HepG2 (cell line): ENCODE data around the gene NEK5. TPM values are rescaled to one million over a fixed set of nuclear protein-coding genes. Genes with fewer than 3 reads are reported as not detected.
A peak's percentile ranks its signal among the peaks of the same experiment; 100 is the strongest.

Experiments
- ATAC-seq: fragments of 200-7000 bp; cut with Tn5 transposase; 3 replicates; pipeline ENCODE4 v1.9.1; 2020; ENCODE audit warnings: mild to moderate bottlenecking, moderate library complexity
- BruUV-seq: library from RNA; stranded (reverse); fragments of 400-500 nt; replicated peaks from 2 replicates; lab custom pipeline; 2021; lab: Mats Ljungman, UMichigan
- CTCF ChIA-PET: fragments of 300-600 bp; formaldehyde crosslinking; extraction: SDS; loops from one replicate; lab custom pipeline; 2021; ENCODE audit warnings: low total read pairs, inconsistent platforms, low intra/inter-chr PET ratio; lab: Yijun Ruan, JAX
- POLR2A ChIA-PET: fragments of 350-600 bp; sonication (Branson Sonifier 250); formaldehyde crosslinking; loops from one replicate; lab custom pipeline; 2020; ENCODE audit warnings: antibody characterized with exemption, inconsistent platforms; lab: Yijun Ruan, JAX
- DNase-seq: peaks from one replicate; pipeline ENCODE4 v3.0.0-alpha.2; 2015; ENCODE audit warnings: low spot score
- FAIRE-seq: peaks from 3 replicates; lab custom pipeline; 2011; peaks lifted over from hg19 to GRCh38; lab: Jason Lieb, UNC
- H2AFZ ChIP-seq: one replicate; pipeline ENCODE4 v1.6.1; 2011; ENCODE audit warnings: low read length, inconsistent platforms
- H3K27ac ChIP-seq: fragments of 300-600 bp; 3 replicates; pipeline ENCODE4 v1.8.0; 2011; ENCODE audit warnings: mixed run types, mild to moderate bottlenecking, mixed read lengths, low read length, inconsistent platforms; ENCODE audit not compliant: insufficient read depth; ENCODE audit errors: extremely low read length
- H3K27me3 ChIP-seq, 2 experiments: fragments of 200-600 bp in 1 of 2; 2 replicates in 1 of 2; 3 replicates in 1 of 2; pipeline versions ENCODE4 v1.6.0 to v1.8.0; 2011; ENCODE audit warnings: low read length in 2 of 2, mild to moderate bottlenecking in 2 of 2, moderate library complexity in 2 of 2, inconsistent platforms in 1 of 2; ENCODE audit not compliant: insufficient read depth in 2 of 2, control insufficient read depth in 1 of 2
- H3K36me3 ChIP-seq, 2 experiments: fragments of 200-600 bp in 1 of 2; replicated peaks in 1 of 2; 2 replicates in 1 of 2; 3 replicates in 1 of 2; pipeline versions ENCODE4 v1.5.1 to v1.8.0; 2011; ENCODE audit warnings: low read length in 2 of 2, inconsistent platforms in 1 of 2; ENCODE audit not compliant: insufficient read depth in 2 of 2, control insufficient read depth in 1 of 2
- H3K4me1 ChIP-seq: 2 replicates; pipeline ENCODE4 v1.5.1; 2012; ENCODE audit warnings: low read length, inconsistent platforms; ENCODE audit not compliant: insufficient read depth
- H3K4me2 ChIP-seq: 2 replicates; pipeline ENCODE4 v1.6.0; 2011; ENCODE audit warnings: low read depth, low read length, inconsistent platforms
- H3K4me3 ChIP-seq, 3 experiments: fragments of 200-600 bp in 1 of 3; sonication (generic), shearing (Covaris generic) in 1 of 3; replicated peaks in 1 of 3; 2 replicates each; pipeline ENCODE4 v1.5.1; 2011 to 2016; ENCODE audit warnings: low read length in 3 of 3, inconsistent platforms in 2 of 3, low read depth in 2 of 3, mild to moderate bottlenecking in 2 of 3, control low read depth in 1 of 3, mixed read lengths in 1 of 3; ENCODE audit not compliant: insufficient read depth in 1 of 3
- H3K79me2 ChIP-seq: one replicate; pipeline ENCODE4 v1.6.1; 2011; ENCODE audit warnings: low read length, inconsistent platforms; ENCODE audit not compliant: insufficient read depth
- H3K9ac ChIP-seq: 2 replicates; pipeline ENCODE4 v1.6.0; 2011; ENCODE audit warnings: mild to moderate bottlenecking, low read depth, low read length, inconsistent platforms; ENCODE audit not compliant: insufficient read depth
- H3K9me3 ChIP-seq: 2 replicates; pipeline ENCODE4 v1.5.1; 2012; ENCODE audit warnings: mild to moderate bottlenecking, low read length
- H4K20me1 ChIP-seq: 2 replicates; pipeline ENCODE4 v1.6.0; 2011; ENCODE audit warnings: inconsistent platforms, mild to moderate bottlenecking, low read length, moderate library complexity; ENCODE audit not compliant: insufficient read depth
- HDAC2 ChIP-seq: sonication (generic); formaldehyde crosslinking; IDR thresholded peaks from 2 replicates; pipeline ENCODE4 v1.4.0; 2020; ENCODE audit warnings: missing genetic modification reagents
- HNRNPL ChIP-seq: fragments of 200-400 bp; formaldehyde crosslinking; IDR thresholded peaks from 2 replicates; pipeline ENCODE4 v1.6.1; 2017; ENCODE audit warnings: mild to moderate bottlenecking, low read depth, low read length
- HOXD1 ChIP-seq: sonication (generic); formaldehyde crosslinking; IDR thresholded peaks from 2 replicates; pipeline ENCODE4 v1.5.0; 2020; ENCODE audit warnings: missing genetic modification reagents
- NFIB ChIP-seq: sonication (generic); formaldehyde crosslinking; IDR thresholded peaks from 2 replicates; pipeline ENCODE4 v1.9.0; 2021; ENCODE audit warnings: missing genetic modification reagents, mild to moderate bottlenecking, borderline replicate concordance
- NFKB2 ChIP-seq: sonication (generic); formaldehyde crosslinking; IDR thresholded peaks from 2 replicates; pipeline ENCODE4 v1.4.0; 2020; ENCODE audit warnings: missing genetic modification reagents, borderline replicate concordance
- THAP11 ChIP-seq: IDR thresholded peaks from 2 replicates; pipeline ENCODE4 v1.6.1; 2016; ENCODE audit warnings: missing biosample characterization, missing genetic modification reagents
- WIZ ChIP-seq: sonication (generic); formaldehyde crosslinking; IDR thresholded peaks from 2 replicates; pipeline ENCODE4 v1.5.1; 2020; ENCODE audit warnings: mild to moderate bottlenecking, missing genetic modification reagents
- ZFP91 ChIP-seq: sonication (generic); formaldehyde crosslinking; IDR thresholded peaks from 2 replicates; pipeline ENCODE4 v1.9.0; 2022; ENCODE audit warnings: missing genetic modification reagents, mild to moderate bottlenecking, borderline replicate concordance
- ZIK1 ChIP-seq: sonication (generic); formaldehyde crosslinking; IDR thresholded peaks from 2 replicates; pipeline ENCODE4 v1.5.0; 2020; ENCODE audit warnings: mild to moderate bottlenecking, low read depth, missing genetic modification reagents, borderline replicate concordance
- ZNF362 ChIP-seq: sonication (generic); formaldehyde crosslinking; IDR thresholded peaks from 2 replicates; pipeline ENCODE4 v1.4.0; 2020; ENCODE audit warnings: missing genetic modification reagents, mild to moderate bottlenecking, borderline replicate concordance
- ZNF670 ChIP-seq: sonication (generic); formaldehyde crosslinking; IDR thresholded peaks from 2 replicates; pipeline ENCODE4 v1.8.0; 2022; ENCODE audit warnings: mild to moderate bottlenecking, missing genetic modification reagents, borderline replicate concordance
- ZNF720 ChIP-seq: sonication (generic); formaldehyde crosslinking; IDR thresholded peaks from 2 replicates; pipeline ENCODE4 v1.4.0; 2020; ENCODE audit warnings: missing genetic modification reagents
- ZNF724P ChIP-seq: sonication (generic); formaldehyde crosslinking; IDR thresholded peaks from 2 replicates; pipeline ENCODE4 v1.8.0; 2022; ENCODE audit warnings: missing genetic modification reagents, borderline replicate concordance
- ZNF83 ChIP-seq: sonication (generic); formaldehyde crosslinking; IDR thresholded peaks from 2 replicates; pipeline ENCODE4 v1.4.0; 2020; ENCODE audit warnings: missing genetic modification reagents, mild to moderate bottlenecking, borderline replicate concordance
- WGBS: methylation state at CpG from one replicate; pipeline ENCODE4 v1.1.6; 2017; ENCODE audit warnings: low lambda C conversion rate; 5-methylcytosine and 5-hydroxymethylcytosine counted together
- in situ Hi-C: cut with HindIII; loops from 2 replicates; pipeline ENCODE4 v1.10.0; 2017; ENCODE audit warnings: low pct_unique_long_range_greater_than_20kb; ENCODE audit not compliant: extremely low pct_ligation_motif_present
- intact Hi-C: fragments of 100-400 bp; cut with micrococcal nuclease; formaldehyde crosslinking; loops from one replicate; pipeline ENCODE4 v1.10.0; 2022; ENCODE audit not compliant: unreplicated experiment
- polyA plus RNA-seq, 8 experiments: library from polyadenylated mRNA; depleted of rRNA in 3 of 8; stranded (reverse) in 7 of 8; unstranded in 1 of 8; fragments of >200 nt; fragmentation: Illumina TruSeq in 4 of 8; extraction: Trizol in 4 of 8; gene quantifications; 2 replicates each; pipeline versions ENCODE4 v1.2.1 to v1.2.3, GENCODE V29; 2011 to 2016; ENCODE audit warnings: low read depth in 4 of 8, missing spikeins in 1 of 8, mixed read lengths in 1 of 8; ENCODE audit not compliant: insufficient read depth in 1 of 8
- total RNA-seq, 5 experiments: library from RNA; depleted of rRNA; stranded (reverse); fragments of >200 nt; fragmentation: Illumina TruSeq; extraction: Trizol; gene quantifications; 2 replicates each; pipeline ENCODE4 v1.2.3, GENCODE V29; 2016; ENCODE audit warnings: low read depth in 1 of 5
- TF ChIP-seq, protein P1 (sequence below): sonication (generic); formaldehyde crosslinking; IDR thresholded peaks from 2 replicates; pipeline ENCODE4 v1.8.0; 2022; ENCODE audit warnings: mild to moderate bottlenecking, missing genetic modification reagents, moderate library complexity

The NEK5 gene
- total and polyA plus RNA-seq, 2 of the 13 experiments (the other 11 are each of a cell fraction or from before 2014, with no cell fraction given) = 0.12 to 0.22 TPM

- TF ChIP-seq ZNF83 (CRISPR knock-in tag) (no peak), ZIK1 (CRISPR knock-in tag) (no peak), NFKB2 (CRISPR knock-in tag) (peak; percentile 29; the same call in 1 of the 2 replicates)
Observed at GRCh38 chr13:52128714-52129700, at the start of gene NEK5 (continued).

GRCh38 chr13:52177276-52177675 is 48.4 kb upstream of the NEK5 start:
- Histone ChIP-seq H2AFZ (no peak overlapping the region), H3K4me2 (no peak overlapping the region), H3K4me1 (peaks cover 29% of the 10 kb centered on the region), H3K9me3 (no peaks in the 10 kb centered on the region), H3K4me3 (no peak overlapping the region), H3K9ac (no peak overlapping the region), H4K20me1 (no peaks in the 10 kb centered on the region), H3K79me2 (no peaks in the 10 kb centered on the region), H3K27me3 (no peaks in the 10 kb centered on the region), H3K36me3 (peaks cover 11 to 35% of the 10 kb centered on the region in 2 experiments), H3K27ac (no peak overlapping the region)
- in situ Hi-C loops (no loop called here), intact Hi-C loops (no loop called here)
- POLR2A ChIA-PET = no interaction called here
- ATAC-seq = no peak
- no peak for DNase-seq
- no peak for FAIRE-seq
- BruUV-seq = no TSS peak
- WGBS = 95% methylated on average over 2 of the region's 2 CpGs
- CTCF ChIA-PET = no interaction called here
- no peak for TF ChIP-seq HDAC2
- TF ChIP-seq ZNF362 = no peak
- TF ChIP-seq THAP11 = no peak
- no peak for TF ChIP-seq NFIB
- TF ChIP-seq HNRNPL = no peak
- TF ChIP-seq WIZ (CRISPR knock-in tag) = no peak
- TF ChIP-seq, protein P1, sequence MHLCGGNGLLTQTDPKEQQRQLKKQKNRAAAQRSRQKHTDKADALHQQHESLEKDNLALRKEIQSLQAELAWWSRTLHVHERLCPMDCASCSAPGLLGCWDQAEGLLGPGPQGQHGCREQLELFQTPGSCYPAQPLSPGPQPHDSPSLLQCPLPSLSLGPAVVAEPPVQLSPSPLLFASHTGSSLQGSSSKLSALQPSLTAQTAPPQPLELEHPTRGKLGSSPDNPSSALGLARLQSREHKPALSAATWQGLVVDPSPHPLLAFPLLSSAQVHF (CRISPR knock-in tag) = no peak
- no peak for TF ChIP-seq ZNF670 (CRISPR knock-in tag)
- TF ChIP-seq ZNF720 = no peak
- no peak for TF ChIP-seq ZFP91 (CRISPR knock-in tag)
- no peak for TF ChIP-seq ZNF724P (CRISPR knock-in tag)
- TF ChIP-seq HOXD1 (CRISPR knock-in tag) = no peak
